Measurements from ENCODE around the gene TFAP2B.

GRCh38 chr6:50842446-50842845, 23.8 kb downstream of the TFAP2B start:
- TF ChIP-seq GATA1 (IDR thresholded peaks at IDR 0.05; ENCODE audit: low read depth, low read length): no peak
- TF ChIP-seq POLR2A (IDR thresholded peaks at IDR 0.05; ENCODE audit: low read length): no peak

Measured in erythroblast (primary cell).